Kidney (tissue), 14 donors: ENCODE measurements around the gene GIPC2. TPM values are rescaled to one million over a fixed set of nuclear protein-coding genes. Genes with fewer than 3 reads are reported as not detected.

Source experiments
- DNase-seq, 5 donors: peaks; one replicate each; pipeline ENCODE4 v3.0.0-alpha.2; 2013 to 2020
- FAIRE-seq: peaks from 2 replicates; lab custom pipeline; 2012; peaks lifted over from hg19 to GRCh38; lab: Jason Lieb, UNC
- H3K27ac ChIP-seq, 2 donors: one replicate each; pipeline ENCODE4 v1.7.0; 2013; ENCODE audit warnings: low read depth in 2 of 2, low read length in 2 of 2, inconsistent platforms in 1 of 2
- H3K27me3 ChIP-seq: one replicate; pipeline ENCODE4 v1.7.1; 2013; ENCODE audit warnings: low read length, inconsistent platforms; ENCODE audit not compliant: control insufficient read depth, insufficient read depth
- H3K36me3 ChIP-seq, 3 donors: one replicate each; pipeline versions ENCODE4 v1.7.0 to v1.7.1; 2013; ENCODE audit warnings: low read length in 3 of 3, control low read depth in 1 of 3, inconsistent platforms in 1 of 3; ENCODE audit not compliant: insufficient read depth in 3 of 3, control insufficient read depth in 2 of 3
- H3K4me1 ChIP-seq, 3 donors: one replicate each; pipeline versions ENCODE4 v1.7.0 to v1.7.1; 2013; ENCODE audit warnings: low read length in 3 of 3, inconsistent platforms in 1 of 3, low read depth in 1 of 3; ENCODE audit not compliant: control insufficient read depth in 2 of 3, insufficient read depth in 2 of 3
- H3K4me3 ChIP-seq, 3 donors: one replicate each; pipeline versions ENCODE4 v1.7.0 to v1.8.1; 2013; ENCODE audit warnings: low read length in 3 of 3, control low read depth in 1 of 3, inconsistent platforms in 1 of 3
- H3K9ac ChIP-seq, 3 donors: one replicate each; pipeline versions ENCODE4 v1.7.0 to v1.7.1; 2013; ENCODE audit warnings: low read length in 3 of 3, control low read depth in 1 of 3, inconsistent platforms in 1 of 3
- H3K9me3 ChIP-seq, 3 donors: one replicate each; pipeline versions ENCODE4 v1.7.0 to v1.7.1; 2013; ENCODE audit warnings: low read length in 3 of 3, control low read depth in 1 of 3, inconsistent platforms in 1 of 3; ENCODE audit not compliant: control insufficient read depth in 2 of 3, insufficient read depth in 1 of 3
- CTCF ChIP-seq: IDR thresholded peaks from 3 replicates; pipeline ENCODE4 v1.5.1; 2012; ENCODE audit warnings: mild to moderate bottlenecking, moderate library complexity, borderline replicate concordance; ENCODE audit not compliant: insufficient read depth; ENCODE audit errors: extremely low read depth
- intact Hi-C: fragments of 100-400 bp; cut with DNase I; formaldehyde crosslinking; loops from one replicate; pipeline ENCODE4 v1.11.1; 2022
- polyA plus RNA-seq: library from polyadenylated mRNA; stranded (reverse); fragments of 350-450 nt; fragmentation: Illumina TruSeq; extraction: RNeasy Lipid Tissue Mini Kit (QIAGEN cat#74804); gene quantifications from one replicate; pipeline ENCODE4 v1.2.3, GENCODE V29; 2014; ENCODE audit warnings: low read depth, low replicate concordance; ENCODE audit not compliant: insufficient read depth
- total RNA-seq: library from RNA; stranded (reverse); fragmentation: NEBNext Ultra II Directional; extraction: Animal tissue kit (Norgen Biotek cat#: 25700); gene quantifications from one replicate; pipeline ENCODE4 v1.2.1, GENCODE V29; 2021
- donor health status: control.
- donor health status: control.
- donor health status: control.
- donor health status: control.
- donor health status: control.
- donor health status: DM: yes; HTN: yes; CAD: no.
- donor health status: Normal renal cell carcinoma (clear cell type).

GIPC2 gene
- total and polyA plus RNA-seq, 2 donors from 2014 or later = 10.7 to 20.3 TPM

- Histone ChIP-seq H3K36me3 (no peaks in the 10 kb centered on the region), H3K27me3 (no peaks in the 10 kb centered on the region), H3K4me3 (peak overlapping the region; percentile 67 to 98 (median 83)), H3K27ac (peak overlapping the region; percentile 75 to 98), H3K4me1 (peaks cover 0 to 2% (median 0%) of the 10 kb centered on the region in 3 donors), H3K9ac (peak overlapping the region; percentile 59 to 100 (median 96)), H3K9me3 (no peaks in the 10 kb centered on the region)
- TF ChIP-seq CTCF = no peak
- intact Hi-C loops = no loop called here
- DNase-seq (no peak), FAIRE-seq (no peak)
These were observed 40.4 kb upstream of the GIPC2 start for GRCh38 chr1:78005448-78005722.

- Histone ChIP-seq H3K27ac (peak overlapping the region; percentile 75 to 98), H3K9ac (peak overlapping the region; percentile 59 to 100 (median 96)), H3K9me3 (no peaks in the 10 kb centered on the region), H3K27me3 (no peaks in the 10 kb centered on the region), H3K36me3 (no peaks in the 10 kb centered on the region), H3K4me1 (peaks cover 0 to 6% (median 0%) of the 10 kb centered on the region in 3 donors), H3K4me3 (peak overlapping the region; percentile 67 to 98 (median 83))
- peak in 3 of 5 donors; percentile 14 to 96 (median 90) for DNase-seq
- no peak for TF ChIP-seq CTCF
- intact Hi-C loops = no loop called here
- FAIRE-seq = peak; percentile 94
These were observed 40.0 kb upstream of the GIPC2 start for GRCh38 chr1:78005755-78006154.

GRCh38 chr1:78006521-78006920, 39.2 kb upstream of the GIPC2 start:
- intact Hi-C loops = no loop called here
- FAIRE-seq = no peak

More at GRCh38 chr1:78006521-78006920, 39.2 kb upstream of the GIPC2 start:
- H3K4me3 ChIP-seq = peak overlapping the region; percentile 67 to 98 (median 83)
- no peaks in the 10 kb centered on the region for H3K9me3 ChIP-seq
- DNase-seq = no peak
- no peaks in the 10 kb centered on the region for H3K36me3 ChIP-seq
- peaks cover 0 to 11% (median 0%) of the 10 kb centered on the region in 3 donors for H3K4me1 ChIP-seq
- peak overlapping the region; percentile 12 to 26 for H3K27ac ChIP-seq
- H3K27me3 ChIP-seq = no peaks in the 10 kb centered on the region
- peak overlapping the region; percentile 26 to 74 (median 59) for H3K9ac ChIP-seq
- no peak for TF ChIP-seq CTCF
